Hematopoietic multipotent progenitor cell treated with erythropoietin and hydrocortisone succinate and interleukin-3 and kit ligand, for 6 days (in vitro differentiated cells): ENCODE measurements around the gene SVIP.

ENCODE experiments used
- DNase-seq: peaks from one replicate; pipeline ENCODE4 v3.0.0-alpha.2; 2015

The SVIP gene

GRCh38 chr11:22787551-22788162 lies 41.9 kb downstream of the SVIP start:
- DNase-seq: peak; percentile 83

GRCh38 chr11:22787055-22787454 lies 42.5 kb downstream of the SVIP start:
- no peak for DNase-seq

GRCh38 chr11:22786475-22786874 lies 43.1 kb downstream of the SVIP start:
- DNase-seq: no peak

GRCh38 chr11:22785251-22785650 lies 44.4 kb downstream of the SVIP start:
- DNase-seq: no peak

GRCh38 chr11:22780952-22781593 lies 48.5 kb downstream of the SVIP start:
- DNase-seq: peak; percentile 30

- no peak for DNase-seq
These were observed 49.8 kb downstream of the SVIP start for GRCh38 chr11:22779850-22780249.

GRCh38 chr11:22778642-22779041 lies 51.0 kb downstream of the SVIP start:
- peak; percentile 33 for DNase-seq

GRCh38 chr11:22775248-22775647 lies 54.4 kb downstream of the SVIP start:
- DNase-seq: no peak

- no peak for DNase-seq
These were observed 54.9 kb downstream of the SVIP start for GRCh38 chr11:22774716-22775115.

- no peak for DNase-seq
These were observed 60.5 kb downstream of the SVIP start for GRCh38 chr11:22769081-22769480.
